HG03045 (cell line): ENCODE results near the gene LAMB1.
"Not testable (repeated sequence)": the region's sequence is repeated elsewhere in the genome, so short reads cannot be mapped to it uniquely, and the experiment has no call there.

ENCODE experiments used
- ATAC-seq: cut with Tn5 transposase; IDR thresholded peaks from one replicate; pipeline ENCODE4 v1.9.1; 2021; ENCODE audit warnings: mild to moderate bottlenecking, moderate library complexity; ENCODE audit not compliant: unreplicated experiment

The LAMB1 gene

GRCh38 chr7:107973861-107974260, 29.1 kb downstream of the LAMB1 start:
- no peak for ATAC-seq

- no peak for ATAC-seq
These were observed 30.0 kb downstream of the LAMB1 start for GRCh38 chr7:107972941-107973376.

GRCh38 chr7:107972075-107972482, 30.9 kb downstream of the LAMB1 start:
- no peak for ATAC-seq

GRCh38 chr7:107971613-107972012, 31.3 kb downstream of the LAMB1 start:
- ATAC-seq = no peak

GRCh38 chr7:107971100-107971499, 31.9 kb downstream of the LAMB1 start:
- no peak for ATAC-seq

GRCh38 chr7:107969856-107970255, 33.1 kb downstream of the LAMB1 start:
- ATAC-seq = no peak

- ATAC-seq = no peak
These were observed 34.5 kb downstream of the LAMB1 start for GRCh38 chr7:107968449-107968848.

GRCh38 chr7:107967420-107967819, 35.5 kb downstream of the LAMB1 start:
- ATAC-seq = no peak

GRCh38 chr7:107966711-107967110, 36.2 kb downstream of the LAMB1 start:
- no peak for ATAC-seq

GRCh38 chr7:107964510-107964909, 38.5 kb downstream of the LAMB1 start:
- ATAC-seq = no peak

- ATAC-seq = no peak
These were observed 40.1 kb downstream of the LAMB1 start for GRCh38 chr7:107962817-107963216.

- no peak for ATAC-seq
These were observed 41.6 kb downstream of the LAMB1 start for GRCh38 chr7:107961405-107961804.

- no peak for ATAC-seq
These were observed 42.7 kb downstream of the LAMB1 start for GRCh38 chr7:107960272-107960671.

- no peak for ATAC-seq
These were observed 43.4 kb downstream of the LAMB1 start for GRCh38 chr7:107959527-107959898.

GRCh38 chr7:107958764-107959526, 44.0 kb downstream of the LAMB1 start:
- ATAC-seq = no peak

- no peak for ATAC-seq
These were observed 45.5 kb downstream of the LAMB1 start for GRCh38 chr7:107957436-107957835.

GRCh38 chr7:107956950-107957349, 46.0 kb downstream of the LAMB1 start:
- ATAC-seq = not testable (repeated sequence)

GRCh38 chr7:107955394-107955793, 47.6 kb downstream of the LAMB1 start:
- no peak for ATAC-seq

- ATAC-seq = no peak
These were observed 49.0 kb downstream of the LAMB1 start for GRCh38 chr7:107953924-107954303.

GRCh38 chr7:107953265-107953923, 49.6 kb downstream of the LAMB1 start:
- ATAC-seq = no peak

- ATAC-seq = no peak
These were observed 51.1 kb downstream of the LAMB1 start for GRCh38 chr7:107951896-107952295.

GRCh38 chr7:107951172-107951787, 51.7 kb downstream of the LAMB1 start:
- ATAC-seq = no peak
